HG02759 (cell line): ENCODE data around the gene ARL2.

ENCODE experiments used
- ATAC-seq: cut with Tn5 transposase; IDR thresholded peaks from one replicate; pipeline ENCODE4 v1.9.1; 2021; ENCODE audit warnings: mild to moderate bottlenecking, moderate library complexity; ENCODE audit not compliant: unreplicated experiment

ARL2 gene

GRCh38 chr11:65069217-65069616, 55.3 kb downstream of the ARL2 start:
- no peak for ATAC-seq
